NCI-H446 (cell line): ENCODE data around the gene B3GALT4.
"Not testable (repeated sequence)": the region's sequence is repeated elsewhere in the genome, so short reads cannot be mapped to it uniquely, and the experiment has no call there.

Source experiments
- DNase-seq, 2 experiments: peaks; one replicate each; lab custom pipeline; 2025; lab: John Stamatoyannopoulos, UW

Gene B3GALT4

GRCh38 chr6:33276864-33277662, at the start of gene B3GALT4:
TSS of gene B3GALT4 (plus strand) at chr6:33277123. CDS start at chr6:33277420, 297 bp downstream.
- DNase-seq = no peak

- no peak for DNase-seq
Observed at GRCh38 chr6:33235221-33235634, 41.7 kb upstream of the B3GALT4 start.

DNA sequence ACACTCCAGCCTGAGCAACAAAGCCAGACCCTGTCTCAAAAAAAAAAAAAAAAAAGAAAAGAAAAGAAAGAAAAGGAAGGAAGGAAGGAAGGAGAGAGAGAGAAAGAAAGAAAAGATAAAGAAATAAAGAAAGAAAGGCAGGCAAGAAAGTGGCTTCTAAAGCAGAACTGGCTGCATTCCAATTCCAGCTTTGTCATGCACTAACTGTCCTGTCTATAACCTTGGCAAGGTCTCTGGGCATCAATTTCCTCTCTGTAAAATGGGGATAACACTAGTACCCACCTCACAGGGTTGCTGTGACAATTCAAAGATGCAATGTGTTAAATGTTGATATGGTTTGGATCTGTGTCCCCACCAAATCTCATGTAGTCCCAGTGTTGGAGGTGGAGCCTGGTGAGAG, 40.6 kb upstream of the B3GALT4 start:
- no peak for DNase-seq

- no peak for DNase-seq
Observed at GRCh38 chr6:33236852-33237251, 40.1 kb upstream of the B3GALT4 start.

DNA sequence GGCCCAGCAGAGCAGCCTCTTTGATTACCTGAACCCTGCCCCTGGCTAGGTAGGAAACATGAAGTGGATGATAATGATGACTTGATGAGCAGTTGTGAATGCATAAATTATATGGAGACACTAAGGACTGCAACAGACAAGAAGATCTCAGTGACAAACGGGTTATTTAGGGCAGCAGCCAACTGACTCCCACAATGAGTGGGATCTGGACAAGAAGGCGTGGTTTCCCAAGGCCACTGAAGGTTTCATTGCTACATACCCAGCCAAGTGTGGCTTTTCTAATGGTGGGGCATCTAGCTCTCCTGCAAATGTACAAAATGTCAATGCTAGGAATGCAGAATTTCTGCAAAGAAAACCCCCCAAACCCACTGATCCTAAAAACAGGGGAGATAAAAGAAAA, 39.2 kb upstream of the B3GALT4 start:
- no peak for DNase-seq

DNA sequence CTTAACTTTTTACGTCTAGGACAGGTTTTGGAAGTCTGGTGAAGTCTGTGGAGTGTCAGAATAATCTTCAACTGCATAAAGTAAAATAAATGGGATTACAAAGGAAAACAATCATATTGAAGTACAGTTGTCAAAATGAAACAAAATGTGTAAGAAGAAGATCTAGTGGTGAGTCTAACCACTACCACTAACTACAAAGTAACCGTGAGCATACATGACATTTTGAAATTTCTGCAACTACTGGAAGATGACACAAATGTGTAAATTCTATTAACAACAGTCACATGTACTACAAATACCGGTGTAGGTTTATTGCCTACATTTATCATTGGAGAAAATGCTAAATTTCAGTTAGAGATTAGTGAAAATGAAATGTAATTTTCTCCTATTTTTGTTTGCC, 35.0 kb upstream of the B3GALT4 start:
- no peak for DNase-seq

DNA sequence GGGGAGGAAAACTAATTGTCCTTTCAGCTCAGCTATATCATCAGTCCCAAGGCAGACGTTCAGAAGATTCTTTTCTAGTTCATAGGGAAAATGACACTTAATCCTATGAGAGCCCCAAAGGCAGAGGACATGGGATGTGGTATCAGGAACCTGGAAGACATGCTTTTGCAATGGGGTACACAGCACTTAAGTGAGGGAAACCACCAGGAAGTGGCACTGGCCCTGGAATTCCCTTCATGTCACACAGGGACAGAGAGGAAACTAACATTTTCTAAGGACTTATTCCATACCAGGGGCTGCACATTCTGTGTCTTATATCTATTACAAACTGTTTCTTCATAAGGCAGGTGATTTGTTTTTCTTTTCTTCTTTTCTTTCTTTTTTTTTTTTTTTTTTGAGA, 33.4 kb upstream of the B3GALT4 start:
- no peak for DNase-seq

GRCh38 chr6:33247977-33248642, 28.8 kb upstream of the B3GALT4 start:
- DNase-seq = peak; percentile 78 to 89

DNA sequence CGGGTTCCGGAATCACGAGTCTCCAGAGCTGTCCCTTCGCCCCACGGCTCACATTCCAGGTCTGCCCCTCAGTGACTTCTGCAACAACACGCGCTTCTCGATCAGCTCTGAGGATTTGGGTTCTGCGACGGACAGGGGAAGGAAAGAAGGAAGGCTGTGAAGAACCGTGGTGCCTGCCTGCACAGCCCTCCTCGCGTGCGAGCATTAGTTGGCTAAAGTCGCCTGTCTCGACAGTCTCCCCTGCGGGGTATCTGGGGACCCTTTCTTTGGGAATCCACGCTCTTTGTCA, 28.3 kb upstream of the B3GALT4 start:
- peak in 1 of 2 experiments; percentile 62 for DNase-seq

DNA sequence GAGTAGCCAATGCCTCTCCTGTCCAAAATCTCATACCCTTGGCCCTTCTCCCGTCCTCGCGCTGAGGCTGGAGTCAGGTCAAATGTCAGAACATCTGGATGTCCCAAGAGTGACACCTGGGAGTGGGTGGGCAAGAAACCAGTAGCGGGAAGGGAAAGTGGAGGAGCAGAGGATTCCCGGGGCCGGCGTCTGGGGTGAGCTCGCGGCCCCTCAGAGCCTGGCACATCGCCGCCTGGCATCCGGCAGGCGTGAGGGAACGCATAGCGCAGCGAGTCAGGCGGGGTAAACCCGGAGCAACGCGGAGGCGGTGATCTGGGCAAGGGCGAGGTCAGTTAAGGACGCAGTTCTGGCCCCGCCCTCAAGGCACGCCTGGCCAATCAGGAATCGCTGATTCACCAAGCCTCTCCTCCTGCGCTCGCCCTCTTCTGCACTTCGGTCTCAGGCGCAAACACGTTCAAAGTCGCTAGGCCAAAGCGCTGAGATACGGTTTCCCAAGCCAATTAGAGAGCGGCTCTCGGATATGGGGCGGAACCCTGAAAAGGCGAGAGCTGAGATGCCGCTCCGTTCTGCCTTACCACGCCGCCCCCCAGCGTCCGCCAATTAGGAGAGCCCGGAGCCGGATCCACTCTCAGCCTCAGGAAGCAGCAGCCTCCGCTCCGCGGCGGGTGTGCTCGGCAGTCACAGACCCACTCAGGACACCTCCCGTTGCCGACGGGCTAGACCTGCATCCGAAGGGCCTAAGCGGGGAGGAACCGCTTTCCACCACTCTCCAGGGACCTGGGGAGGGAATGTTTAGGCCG, 27.8 kb upstream of the B3GALT4 start:
- peak; percentile 99 for DNase-seq

- peak in 1 of 2 experiments; percentile 10 for DNase-seq
Observed at GRCh38 chr6:33249732-33250630, 26.9 kb upstream of the B3GALT4 start.

DNA sequence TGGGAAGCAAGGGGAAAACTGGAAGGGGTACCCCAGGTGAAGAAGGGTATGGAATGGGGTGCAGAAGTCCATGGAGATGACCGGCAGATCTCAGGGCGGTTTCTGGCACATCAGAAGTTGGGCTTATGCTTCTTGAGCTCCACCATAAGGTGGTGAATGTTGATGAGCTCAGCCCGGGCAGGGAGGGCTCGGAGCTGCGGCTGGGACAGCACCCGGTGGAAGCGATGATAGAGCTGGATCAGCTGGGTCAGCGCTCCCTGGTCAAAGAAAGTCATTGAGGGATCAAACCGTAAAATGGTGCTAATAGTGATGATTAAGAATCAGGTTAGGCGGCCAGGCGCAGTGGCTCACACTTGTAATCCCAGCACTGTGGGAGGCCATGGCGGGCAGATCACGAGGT, 26.2 kb upstream of the B3GALT4 start:
- DNase-seq = no peak

GRCh38 chr6:33251395-33252012, 25.4 kb upstream of the B3GALT4 start:
- DNase-seq = no peak

GRCh38 chr6:33252759-33253158, 24.2 kb upstream of the B3GALT4 start:
- no peak for DNase-seq

DNA sequence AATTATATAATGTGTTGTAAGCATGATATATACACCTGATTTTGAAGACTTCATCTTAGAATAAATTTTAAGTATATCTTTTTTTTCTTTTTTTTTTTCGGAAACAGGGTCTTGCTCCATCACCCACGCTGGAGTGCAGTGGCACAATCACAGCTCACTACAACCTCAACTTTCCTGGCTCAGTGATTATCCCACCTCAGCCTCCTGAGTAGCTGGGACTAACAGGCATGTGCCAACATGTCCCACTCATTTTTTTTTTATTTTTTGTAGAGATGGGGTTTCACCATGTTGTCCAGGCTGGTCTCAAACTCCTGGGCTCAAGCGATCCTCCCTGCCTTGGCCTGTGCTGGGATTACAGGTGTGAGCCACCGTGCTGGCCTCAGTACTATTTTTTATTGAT, 22.3 kb upstream of the B3GALT4 start:
- no peak for DNase-seq

GRCh38 chr6:33259032-33259431, 17.9 kb upstream of the B3GALT4 start:
- no peak for DNase-seq

DNA sequence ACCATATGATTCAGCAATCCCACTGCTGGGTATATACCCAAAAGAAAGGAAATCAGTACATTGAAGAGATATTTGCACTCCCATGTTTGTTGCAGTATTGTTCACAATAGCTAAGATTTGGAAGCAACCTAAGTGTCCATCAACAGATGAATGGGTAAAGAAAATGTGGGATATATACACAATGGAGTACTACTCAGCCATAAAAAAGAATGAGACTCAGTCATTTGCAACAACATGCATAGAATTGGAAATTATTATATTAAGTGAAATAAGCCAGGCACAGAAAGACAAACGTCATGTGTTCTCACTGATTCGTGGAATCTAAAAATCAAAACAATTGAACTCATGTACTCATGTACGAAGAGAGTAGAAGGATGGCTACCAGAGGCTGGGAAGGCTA, 14.4 kb upstream of the B3GALT4 start:
- not testable (repeated sequence) for DNase-seq

GRCh38 chr6:33264015-33264414, 12.9 kb upstream of the B3GALT4 start:
- no peak for DNase-seq

- peak in 1 of 2 experiments; percentile 52 for DNase-seq
Observed at GRCh38 chr6:33271117-33271467, 5.8 kb upstream of the B3GALT4 start.

GRCh38 chr6:33271468-33272274, 5.3 kb upstream of the B3GALT4 start, which contains the start of the genes RPS18 and VPS52:
TSS of gene RPS18 (plus strand) at chr6:33272075. CDS start at chr6:33272120, 45 bp downstream.
TSS of gene VPS52 (minus strand) at chr6:33271876. CDS start at chr6:33271675, 201 bp downstream.
- peak; percentile 98 for DNase-seq
